ENCODE measurements around the gene SCCPDH.

DNA sequence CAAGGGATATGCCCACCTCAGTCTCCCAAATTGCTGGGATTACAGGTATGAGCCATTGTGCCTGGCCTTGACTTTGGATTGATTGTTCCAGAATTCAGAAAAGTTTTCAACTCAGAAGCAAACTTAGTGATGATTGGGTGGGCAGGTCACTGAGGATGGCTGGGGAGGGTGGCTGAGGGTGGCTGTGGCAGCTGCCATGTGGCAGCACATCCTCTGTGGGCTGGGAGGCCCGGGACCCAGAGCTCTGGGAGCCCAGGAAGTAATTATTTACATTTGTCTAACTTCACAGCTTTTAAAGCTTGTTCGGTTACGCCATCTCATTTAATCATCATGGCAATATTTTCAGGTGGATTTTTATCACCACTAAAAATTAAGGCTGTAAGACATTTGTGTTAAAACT, 76.1 kb downstream of the SCCPDH start:
- no peak for TF ChIP-seq POLR2A (IDR thresholded peaks at IDR 0.05; ENCODE audit: low read depth, low read length)
- no peak for TF ChIP-seq POLR2AphosphoS5 (IDR thresholded peaks at IDR 0.05; ENCODE audit: low read depth, low read length)
- no peak for TF ChIP-seq TAF1 (IDR thresholded peaks at IDR 0.05; ENCODE audit: low read depth, low read length)
- no peak for TF ChIP-seq PAX5 (IDR thresholded peaks at IDR 0.05; ENCODE audit: insufficient read depth, low read length, severe bottlenecking)
- no peak for TF ChIP-seq SPI1 (IDR thresholded peaks at IDR 0.05; ENCODE audit: low read depth, low read length)
